Endodermal cell (in vitro differentiated cells): ENCODE measurements around the gene BFAR. TPM values are rescaled to one million over a fixed set of nuclear protein-coding genes. Genes with fewer than 3 reads are reported as not detected.
A peak's percentile ranks its signal among the peaks of the same experiment; 100 is the strongest.

Experiments
- DNase-seq: peaks from one replicate; pipeline ENCODE4 v3.0.0-alpha.2; 2017
- H3K27ac ChIP-seq: 2 replicates; pipeline ENCODE4 v1.5.1; 2013; ENCODE audit warnings: mild to moderate bottlenecking, low read depth, low read length, moderate library complexity
- H3K27me3 ChIP-seq: 2 replicates; pipeline ENCODE4 v1.6.1; 2013; ENCODE audit warnings: mild to moderate bottlenecking, low read length, moderate library complexity; ENCODE audit not compliant: insufficient read depth, control insufficient read depth, poor library complexity, severe bottlenecking
- H3K36me3 ChIP-seq: 2 replicates; pipeline ENCODE4 v1.7.0; 2013; ENCODE audit warnings: mild to moderate bottlenecking, low read length, moderate library complexity; ENCODE audit not compliant: control insufficient read depth, insufficient read depth
- H3K4me1 ChIP-seq: one replicate; pipeline ENCODE4 v1.7.0; 2013; ENCODE audit warnings: low read length; ENCODE audit not compliant: control insufficient read depth, insufficient read depth
- H3K4me3 ChIP-seq: 2 replicates; pipeline ENCODE4 v1.5.1; 2013; ENCODE audit warnings: mild to moderate bottlenecking, low read length, moderate library complexity
- H3K9ac ChIP-seq: 2 replicates; pipeline ENCODE4 v1.6.1; 2013; ENCODE audit warnings: mild to moderate bottlenecking, low read length, moderate library complexity; ENCODE audit not compliant: poor library complexity, severe bottlenecking; ENCODE audit errors: extremely low read depth
- H3K9me3 ChIP-seq: 2 replicates; pipeline ENCODE4 v1.6.1; 2013; ENCODE audit warnings: mild to moderate bottlenecking, low read length, moderate library complexity; ENCODE audit not compliant: control insufficient read depth
- H3K27ac Mint-ChIP-seq: 2 replicates; pipeline ENCODE4 v1.8.0; 2020; ENCODE audit warnings: mixed read lengths
- H3K27me3 Mint-ChIP-seq: 2 replicates; pipeline ENCODE4 v1.8.0; 2021; ENCODE audit warnings: mild to moderate bottlenecking, mixed read lengths; ENCODE audit not compliant: insufficient read depth
- H3K36me3 Mint-ChIP-seq: 2 replicates; pipeline ENCODE4 v1.8.0; 2020; ENCODE audit warnings: low read depth, mixed read lengths
- H3K4me1 Mint-ChIP-seq: 2 replicates; pipeline ENCODE4 v1.8.0; 2020; ENCODE audit warnings: mixed read lengths
- H3K4me3 Mint-ChIP-seq: 2 replicates; pipeline ENCODE4 v1.8.0; 2020; ENCODE audit warnings: mild to moderate bottlenecking, moderate library complexity, mixed read lengths
- H3K9me3 Mint-ChIP-seq: 2 replicates; pipeline ENCODE4 v1.8.0; 2020; ENCODE audit warnings: mild to moderate bottlenecking, mixed read lengths
- CTCF ChIP-seq: fragments of 200-600 bp; sonication (generic); conservative IDR thresholded peaks from 2 replicates; pipeline ENCODE4 v1.5.0; 2021; ENCODE audit warnings: antibody characterized with exemption, mild to moderate bottlenecking
- WGBS, 2 experiments: methylation state at CpG; one replicate each; pipeline versions ENCODE4 v1.1.5 to v1.1.7; 2013; ENCODE audit warnings: missing lambda C conversion rate in 2 of 2, mixed read lengths in 1 of 2; ENCODE audit not compliant: insufficient coverage in 1 of 2, insufficient read length in 1 of 2; 5-methylcytosine and 5-hydroxymethylcytosine counted together
- total RNA-seq, 2 donors: library from RNA; stranded (reverse); fragmentation: NEBNext Ultra II Directional in 1 of 2; extraction: Animal tissue kit (Norgen Biotek cat#: 25700) in 1 of 2; gene quantifications; 2 replicates in 1 of 2; 3 replicates in 1 of 2; pipeline ENCODE4 v1.2.1, GENCODE V29; 2021

The BFAR gene
- total RNA-seq, 2 donors from 2014 or later = 60.1 to 73.3 TPM

- DNase-seq = no peak
- Mint-ChIP-seq H3K4me1 (peaks cover 19% of the 10 kb centered on the region), H3K9me3 (no peaks in the 10 kb centered on the region), H3K4me3 (no peak overlapping the region), H3K36me3 (peaks cover 63% of the 10 kb centered on the region), H3K27ac (peak overlapping the region; percentile 75), H3K27me3 (no peaks in the 10 kb centered on the region)
- no peak for TF ChIP-seq CTCF
- Histone ChIP-seq H3K9ac (no peak overlapping the region), H3K4me3 (no peak overlapping the region), H3K36me3 (peaks cover 86% of the 10 kb centered on the region), H3K27me3 (no peaks in the 10 kb centered on the region), H3K4me1 (no peaks in the 10 kb centered on the region), H3K27ac (no peak overlapping the region), H3K9me3 (no peaks in the 10 kb centered on the region)
- 93 to 94% methylated on average over 10 of the region's 10 CpGs for WGBS, 2 experiments
Observed at GRCh38 chr16:14649816-14650215, 17.1 kb downstream of the BFAR start.

- no peak overlapping the region for H3K4me3 Mint-ChIP-seq
- TF ChIP-seq CTCF = no peak
- Histone ChIP-seq H3K9me3 (no peaks in the 10 kb centered on the region), H3K27me3 (no peaks in the 10 kb centered on the region), H3K4me1 (no peaks in the 10 kb centered on the region), H3K36me3 (peaks cover 84% of the 10 kb centered on the region), H3K27ac (no peak overlapping the region), H3K4me3 (no peak overlapping the region), H3K9ac (no peak overlapping the region)
- H3K9me3 Mint-ChIP-seq = no peaks in the 10 kb centered on the region
- no peaks in the 10 kb centered on the region for H3K27me3 Mint-ChIP-seq
- 92 to 98% methylated on average over 4 to 6 of the region's 6 CpGs for WGBS, 2 experiments
- DNase-seq = no peak
- H3K4me1 Mint-ChIP-seq = peaks cover 21% of the 10 kb centered on the region
- no peak overlapping the region for H3K27ac Mint-ChIP-seq
- H3K36me3 Mint-ChIP-seq = peaks cover 61% of the 10 kb centered on the region
Observed at GRCh38 chr16:14650629-14651028, 17.9 kb downstream of the BFAR start.

GRCh38 chr16:14652726-14653125, 20.0 kb downstream of the BFAR start:
- 100% methylated on average over 1 of the region's 2 CpGs for WGBS, 2 experiments
- no peaks in the 10 kb centered on the region for H3K4me1 ChIP-seq
- Mint-ChIP-seq H3K4me3 (no peak overlapping the region), H3K27me3 (no peaks in the 10 kb centered on the region), H3K9me3 (no peaks in the 10 kb centered on the region), H3K27ac (no peak overlapping the region), H3K36me3 (peaks cover 71% of the 10 kb centered on the region), H3K4me1 (peaks cover 31% of the 10 kb centered on the region)
- no peak for TF ChIP-seq CTCF
- no peak overlapping the region for H3K9ac ChIP-seq
- no peak for DNase-seq
- no peaks in the 10 kb centered on the region for H3K27me3 ChIP-seq
- H3K36me3 ChIP-seq = peaks cover 84% of the 10 kb centered on the region
- H3K4me3 ChIP-seq = no peak overlapping the region
- no peak overlapping the region for H3K27ac ChIP-seq
- H3K9me3 ChIP-seq = no peaks in the 10 kb centered on the region
